SK-N-SH (cell line): ENCODE data around the gene PRELID3B. TPM values are rescaled to one million over a fixed set of nuclear protein-coding genes. Genes with fewer than 3 reads are reported as not detected.

Source experiments
- CTCF ChIA-PET: fragments of 300-600, 350-600 bp; formaldehyde crosslinking; extraction: SDS; loops from one replicate; lab custom pipeline; 2021; lab: Yijun Ruan, JAX
- POLR2A ChIA-PET: fragments of 350-600 bp; sonication (Branson Sonifier 250); formaldehyde crosslinking; extraction: SDS; loops from one replicate; lab custom pipeline; 2020; ENCODE audit warnings: antibody characterized with exemption, inconsistent platforms; lab: Yijun Ruan, JAX
- DNase-seq: peaks from one replicate; pipeline ENCODE4 v3.0.0; 2012
- H2AFZ ChIP-seq: fragments of 200-600 bp; sonication (generic); 2 replicates; pipeline ENCODE4 v1.8.1; 2016; ENCODE audit warnings: antibody characterized with exemption, mild to moderate bottlenecking, low read depth
- H3F3A ChIP-seq: fragments of 200-600 bp; sonication (generic); replicated peaks from 2 replicates; pipeline ENCODE3; 2016; ENCODE audit warnings: antibody characterized with exemption, mild to moderate bottlenecking; ENCODE audit not compliant: insufficient read depth
- H3K27ac ChIP-seq, 2 experiments: fragments of 200-500 bp in 1 of 2; fragments of 200-600 bp in 1 of 2; sonication (Bioruptor generic) in 1 of 2; sonication (generic), shearing (Covaris generic) in 1 of 2; 2 replicates each; pipeline versions ENCODE4 v1.5.1 to v1.6.1; 2014 to 2016; ENCODE audit warnings: low read depth in 2 of 2, inconsistent platforms in 1 of 2, low read length in 1 of 2, mild to moderate bottlenecking in 1 of 2, mixed read lengths in 1 of 2
- H3K27me3 ChIP-seq: fragments of 200-600 bp; sonication (generic), shearing (Covaris generic); 2 replicates; pipeline ENCODE4 v1.6.1; 2016; ENCODE audit warnings: mixed run types; ENCODE audit not compliant: insufficient read depth
- H3K36me3 ChIP-seq, 2 experiments: fragments of 200-500 bp in 1 of 2; fragments of 200-600 bp in 1 of 2; sonication (Bioruptor generic) in 1 of 2; sonication (generic) in 1 of 2; replicated peaks in 1 of 2; 2 replicates each; pipeline versions ENCODE3 to v1.5.1; 2014 to 2016; ENCODE audit warnings: low read length in 1 of 2, mild to moderate bottlenecking in 1 of 2; ENCODE audit not compliant: insufficient read depth in 2 of 2, control insufficient read depth in 1 of 2
- H3K4me1 ChIP-seq, 2 experiments: fragments of 200-500 bp in 1 of 2; fragments of 200-600 bp in 1 of 2; sonication (Bioruptor generic) in 1 of 2; sonication (generic), shearing (Covaris generic) in 1 of 2; 2 replicates each; pipeline versions ENCODE4 v1.5.1 to v1.6.1; 2014 to 2016; ENCODE audit warnings: low read depth in 1 of 2, low read length in 1 of 2, mixed run types in 1 of 2; ENCODE audit not compliant: insufficient read depth in 2 of 2, control insufficient read depth in 1 of 2
- H3K4me2 ChIP-seq: fragments of 200-600 bp; sonication (generic), shearing (Covaris generic); 2 replicates; pipeline ENCODE4 v1.6.1; 2017; ENCODE audit warnings: mixed run types
- H3K4me3 ChIP-seq, 2 experiments: fragments of 200-500 bp in 1 of 2; fragments of 200-600 bp in 1 of 2; sonication (Bioruptor generic) in 1 of 2; sonication (generic), shearing (Covaris generic) in 1 of 2; 2 replicates each; pipeline versions ENCODE4 v1.5.1 to v1.8.1; 2014 to 2016; ENCODE audit warnings: low read depth in 2 of 2, inconsistent platforms in 1 of 2, low read length in 1 of 2, mild to moderate bottlenecking in 1 of 2, mixed read lengths in 1 of 2, moderate library complexity in 1 of 2
- H3K79me2 ChIP-seq: fragments of 200-600 bp; sonication (generic); 2 replicates; pipeline ENCODE4 v1.8.1; 2017; ENCODE audit warnings: mild to moderate bottlenecking; ENCODE audit not compliant: insufficient read depth
- H3K9ac ChIP-seq: fragments of 200-600 bp; sonication (generic); 2 replicates; pipeline ENCODE4 v1.6.1; 2017; ENCODE audit warnings: mixed run types
- H3K9me2 ChIP-seq: fragments of 200-600 bp; sonication (generic); 2 replicates; pipeline ENCODE4 v1.6.1; 2017; ENCODE audit warnings: mixed run types
- H3K9me3 ChIP-seq: fragments of 200-600 bp; sonication (generic); 2 replicates; pipeline ENCODE4 v1.6.1; 2017; ENCODE audit warnings: mixed run types, mild to moderate bottlenecking, moderate library complexity
- H4K20me1 ChIP-seq: fragments of 200-600 bp; sonication (generic); 2 replicates; pipeline ENCODE4 v1.6.1; 2017; ENCODE audit warnings: mild to moderate bottlenecking, mixed run types; ENCODE audit not compliant: insufficient read depth
- CHD2 ChIP-seq: fragments of 150-350 bp; IDR thresholded peaks from 2 replicates; pipeline ENCODE4 v1.6.1; 2018; ENCODE audit warnings: low read length; ENCODE audit not compliant: partially characterized antibody
- FOXJ3 ChIP-seq: sonication (generic); formaldehyde crosslinking; IDR thresholded peaks from 2 replicates; pipeline ENCODE4 v1.5.1; 2020; ENCODE audit warnings: mild to moderate bottlenecking, missing genetic modification reagents
- FOXM1 ChIP-seq: IDR thresholded peaks from 2 replicates; pipeline ENCODE4 v1.4.0; 2012; ENCODE audit warnings: low read depth, mild to moderate bottlenecking
- GATA2 ChIP-seq: sonication (generic); formaldehyde crosslinking; IDR thresholded peaks from 2 replicates; pipeline ENCODE4 v1.5.0; 2020; ENCODE audit warnings: mild to moderate bottlenecking, missing genetic modification reagents
- MXI1 ChIP-seq: IDR thresholded peaks from 2 replicates; pipeline ENCODE4 v1.6.1; 2012; ENCODE audit warnings: mild to moderate bottlenecking, low read depth, low read length, improper control_type of control experiment
- POLR2AphosphoS5 ChIP-seq: IDR thresholded peaks from 2 replicates; pipeline ENCODE4 v1.6.1; 2012; ENCODE audit warnings: low read depth, low read length
- RCOR1 ChIP-seq: fragments of 150-350 bp; IDR thresholded peaks from 2 replicates; pipeline ENCODE4 v1.6.1; 2017; ENCODE audit warnings: antibody characterized with exemption, low read length
- TAF1 ChIP-seq: IDR thresholded peaks from 2 replicates; pipeline ENCODE4 v1.6.1; 2012; ENCODE audit warnings: low read depth, mild to moderate bottlenecking, low read length, moderate library complexity, borderline replicate concordance
- YY1 ChIP-seq: IDR thresholded peaks from 2 replicates; pipeline ENCODE4 v1.4.0; 2012; ENCODE audit warnings: low read depth, mild to moderate bottlenecking
- WGBS: methylation state at CpG from one replicate; pipeline ENCODE4 v1.1.6; 2017; ENCODE audit warnings: low lambda C conversion rate; 5-methylcytosine and 5-hydroxymethylcytosine counted together
- polyA plus RNA-seq, 3 experiments: library from polyadenylated mRNA; depleted of rRNA; stranded (reverse); fragments of >200 nt; gene quantifications; 2 replicates each; pipeline ENCODE4 v1.2.3, GENCODE V29; 2012
- TF ChIP-seq, protein P1 (sequence below): IDR thresholded peaks from 2 replicates; pipeline ENCODE4 v1.4.0; 2012; ENCODE audit warnings: low read depth, borderline replicate concordance
- TF ChIP-seq, protein P2 (sequence below): fragments of 200-600 bp; sonication (generic); IDR thresholded peaks from 2 replicates; pipeline ENCODE4 v1.6.1; 2017; ENCODE audit warnings: antibody characterized with exemption, mild to moderate bottlenecking, moderate library complexity

PRELID3B gene
- polyA plus RNA-seq, 1 of the 3 experiments (the other 2 are of a cell fraction): 20.9 TPM

DNA sequence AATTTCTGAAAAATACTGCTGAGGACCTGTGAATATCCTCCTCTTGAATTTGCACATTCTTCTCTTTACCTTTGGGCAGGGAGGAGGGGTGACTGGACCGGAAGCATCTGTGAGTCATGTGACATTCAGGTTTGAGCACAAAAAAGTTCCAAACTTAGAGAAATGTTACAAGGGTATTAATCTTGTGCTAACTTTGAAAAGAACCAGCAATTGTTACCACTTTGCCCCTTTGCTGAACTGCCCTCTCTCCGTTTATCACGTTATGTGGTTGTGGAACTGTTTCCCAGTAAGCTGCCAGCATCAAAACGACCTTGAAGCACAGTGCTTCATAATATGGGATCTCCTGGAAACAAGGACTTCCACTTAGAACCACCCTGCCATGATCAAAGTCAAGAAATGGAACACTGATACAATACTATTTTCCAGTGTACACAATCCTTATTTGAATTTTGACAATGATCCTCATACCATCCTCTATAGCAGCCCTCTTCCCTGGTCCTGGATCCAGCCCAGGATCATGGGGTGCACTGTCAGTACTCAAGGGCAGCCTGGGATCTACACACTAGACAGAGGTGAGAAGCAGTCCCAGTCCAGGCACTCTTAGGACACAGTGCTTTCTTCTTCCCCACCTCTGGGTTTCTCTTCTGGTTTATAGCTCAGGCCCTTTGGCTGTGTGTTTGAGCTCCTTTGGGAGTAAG is 25.6 kb downstream of the PRELID3B start:
- no peak overlapping the region for H2AFZ ChIP-seq
- no peaks in the 10 kb centered on the region for H3K9me3 ChIP-seq
- no peak overlapping the region for H3K4me3 ChIP-seq
- CTCF ChIA-PET: interaction anchor here (0.6 to 1.9 kb wide), 3 partner anchors 32 to 206 kb away, joined by 3 to 9 read pairs (median 4); no protein-coding TSS in a partner anchor
- peak overlapping the region in 1 of 2 experiments; percentile 64; a peak in 3 of 4 replicates for H3K27ac ChIP-seq
- no peak overlapping the region for H3K4me2 ChIP-seq
- WGBS: 69% methylated on average over 4 of the region's 4 CpGs
- DNase-seq: no peak
- POLR2A ChIA-PET: interaction anchor here (0.5 to 2.4 kb wide), 3 partner anchors 12 to 27 kb away, joined by 3 to 7 read pairs (median 5); partner anchors contain the start of gene ATP5F1E
- H3F3A ChIP-seq: peaks cover 22% of the 10 kb centered on the region
- TF ChIP-seq, protein P1, sequence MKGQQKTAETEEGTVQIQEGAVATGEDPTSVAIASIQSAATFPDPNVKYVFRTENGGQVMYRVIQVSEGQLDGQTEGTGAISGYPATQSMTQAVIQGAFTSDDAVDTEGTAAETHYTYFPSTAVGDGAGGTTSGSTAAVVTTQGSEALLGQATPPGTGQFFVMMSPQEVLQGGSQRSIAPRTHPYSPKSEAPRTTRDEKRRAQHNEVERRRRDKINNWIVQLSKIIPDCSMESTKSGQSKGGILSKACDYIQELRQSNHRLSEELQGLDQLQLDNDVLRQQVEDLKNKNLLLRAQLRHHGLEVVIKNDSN: peak; percentile 58; the same call in 1 of the 2 replicates
- TF ChIP-seq TAF1 (no peak), MXI1 (no peak), CHD2 (no peak)
- TF ChIP-seq, protein P2, sequence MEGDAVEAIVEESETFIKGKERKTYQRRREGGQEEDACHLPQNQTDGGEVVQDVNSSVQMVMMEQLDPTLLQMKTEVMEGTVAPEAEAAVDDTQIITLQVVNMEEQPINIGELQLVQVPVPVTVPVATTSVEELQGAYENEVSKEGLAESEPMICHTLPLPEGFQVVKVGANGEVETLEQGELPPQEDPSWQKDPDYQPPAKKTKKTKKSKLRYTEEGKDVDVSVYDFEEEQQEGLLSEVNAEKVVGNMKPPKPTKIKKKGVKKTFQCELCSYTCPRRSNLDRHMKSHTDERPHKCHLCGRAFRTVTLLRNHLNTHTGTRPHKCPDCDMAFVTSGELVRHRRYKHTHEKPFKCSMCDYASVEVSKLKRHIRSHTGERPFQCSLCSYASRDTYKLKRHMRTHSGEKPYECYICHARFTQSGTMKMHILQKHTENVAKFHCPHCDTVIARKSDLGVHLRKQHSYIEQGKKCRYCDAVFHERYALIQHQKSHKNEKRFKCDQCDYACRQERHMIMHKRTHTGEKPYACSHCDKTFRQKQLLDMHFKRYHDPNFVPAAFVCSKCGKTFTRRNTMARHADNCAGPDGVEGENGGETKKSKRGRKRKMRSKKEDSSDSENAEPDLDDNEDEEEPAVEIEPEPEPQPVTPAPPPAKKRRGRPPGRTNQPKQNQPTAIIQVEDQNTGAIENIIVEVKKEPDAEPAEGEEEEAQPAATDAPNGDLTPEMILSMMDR: no peak
- no peaks in the 10 kb centered on the region for H3K36me3 ChIP-seq
- H3K9ac ChIP-seq: no peak overlapping the region
- no peaks in the 10 kb centered on the region for H3K27me3 ChIP-seq
- H3K9me2 ChIP-seq: no peaks in the 10 kb centered on the region
- H3K4me1 ChIP-seq: peaks cover 13 to 42% of the 10 kb centered on the region in 2 experiments
- H3K79me2 ChIP-seq: peaks cover 9% of the 10 kb centered on the region; the same call in 1 of the 2 replicates
- no peaks in the 10 kb centered on the region for H4K20me1 ChIP-seq

DNA sequence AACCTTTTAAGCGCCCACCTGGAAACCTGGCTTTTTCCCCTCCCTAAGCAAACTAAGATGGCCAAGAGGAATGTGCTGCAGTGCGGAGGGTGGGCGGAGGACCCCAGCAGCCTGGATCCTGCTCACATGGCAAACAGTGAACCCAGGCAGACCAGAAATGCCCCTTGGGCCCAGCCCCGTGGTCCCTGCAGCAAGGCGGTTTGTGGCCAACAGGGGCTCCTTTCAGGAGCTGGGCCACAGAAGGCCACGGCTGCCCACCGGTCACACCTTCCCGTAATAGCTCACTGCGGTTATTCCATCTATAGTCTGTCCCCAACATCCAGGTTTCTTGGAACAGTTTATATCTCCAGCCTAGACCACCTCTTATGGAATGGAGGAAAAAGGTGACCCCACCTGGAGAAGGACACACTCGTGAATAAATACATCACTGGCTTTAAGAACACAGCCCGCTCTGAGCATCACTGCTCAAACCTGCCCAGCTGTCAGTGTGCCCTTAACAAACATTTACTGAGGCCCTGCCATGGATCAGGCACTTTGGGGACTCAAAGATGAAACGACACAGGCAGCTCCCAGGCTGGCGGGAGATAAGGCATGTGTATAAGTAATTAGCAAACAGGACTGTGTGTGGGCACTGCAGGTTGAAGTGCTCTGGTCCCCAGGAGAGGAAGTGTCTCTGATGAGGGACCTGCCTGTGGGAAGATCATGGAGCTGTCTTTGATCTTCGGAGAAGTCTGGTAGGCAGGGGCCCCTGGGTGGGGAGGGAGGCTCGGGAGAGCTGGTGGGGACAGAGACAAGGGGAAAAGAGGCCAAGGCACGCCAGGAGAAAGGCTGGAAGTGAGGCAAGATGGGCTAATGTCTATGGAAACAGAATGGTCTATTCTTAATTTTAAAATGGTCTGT is 26.5 kb downstream of the PRELID3B start:
- ChIA-PET POLR2A (interaction anchor here (0.5 to 1.7 kb wide), 2 partner anchors 13 to 26 kb away, joined by 3 to 5 read pairs; no protein-coding TSS in a partner anchor), CTCF (interaction anchor here (0.6 to 1.9 kb wide), 4 partner anchors 14 to 207 kb away, joined by 3 to 9 read pairs (median 4); no protein-coding TSS in a partner anchor)
- peak overlapping the region in 1 of 2 experiments; percentile 64; a peak in 2 of 4 replicates for H3K27ac ChIP-seq
- DNase-seq: peak; percentile 69
- peaks cover 9% of the 10 kb centered on the region; the same call in 1 of the 2 replicates for H3K79me2 ChIP-seq
- H3K4me3 ChIP-seq: no peak overlapping the region
- H3K9me2 ChIP-seq: no peaks in the 10 kb centered on the region
- no peak overlapping the region for H3K4me2 ChIP-seq
- no peak overlapping the region for H3K9ac ChIP-seq
- peaks cover 19 to 44% of the 10 kb centered on the region in 2 experiments; a peak in 3 of 4 replicates for H3K4me1 ChIP-seq
- H3K9me3 ChIP-seq: no peaks in the 10 kb centered on the region
- TF ChIP-seq RCOR1 (peak; percentile 12; the same call in 1 of the 2 replicates), YY1 (no peak), FOXM1 (no peak), GATA2 (CRISPR knock-in tag) (peak; percentile 82), FOXJ3 (CRISPR knock-in tag) (0 out of 2 replicates have a peak, but pooled peaks have one; percentile 50), MXI1 (peak; percentile 20; the same call in 1 of the 2 replicates), POLR2AphosphoS5 (no peak)
- no peaks in the 10 kb centered on the region for H3K36me3 ChIP-seq
- H3F3A ChIP-seq: peaks cover 17% of the 10 kb centered on the region
- no peak overlapping the region for H2AFZ ChIP-seq
- no peaks in the 10 kb centered on the region for H3K27me3 ChIP-seq
- H4K20me1 ChIP-seq: no peaks in the 10 kb centered on the region
- 82% methylated on average over 16 of the region's 16 CpGs for whole genome bisulfite sequencing
